T-cell (primary cell): ENCODE data around the gene ALG14. TPM values are rescaled to one million over a fixed set of nuclear protein-coding genes. Genes with fewer than 3 reads are reported as not detected.
A peak's percentile ranks its signal among the peaks of the same experiment; 100 is the strongest.

Experiments used
- ATAC-seq, 4 experiments: fragments of 200-7000 bp in 3 of 4; fragments of 150-1000 bp in 1 of 4; cut with Tn5 transposase; replicated peaks in 1 of 4; 1 replicate in 3 of 4; 2 replicates in 1 of 4; pipeline ENCODE4 v1.10.0; 2021; ENCODE audit warnings: moderate library complexity in 3 of 4, mild to moderate bottlenecking in 2 of 4, moderate number of reproducible peaks in 1 of 4
- CTCF ChIA-PET, 2 donors: fragments of 300-600 bp; sonication (Branson Sonifier 250); formaldehyde crosslinking; loops; one replicate each; lab custom pipeline; 2022; ENCODE audit warnings: antibody characterized with exemption in 2 of 2; lab: Charles Lee
- POLR2A ChIA-PET, 2 donors: fragments of 300-600 bp; sonication (Branson Sonifier 250); formaldehyde crosslinking; loops; one replicate each; lab custom pipeline; 2022; ENCODE audit warnings: antibody characterized with exemption in 2 of 2; lab: Charles Lee
- DNase-seq, 35 experiments: peaks; one replicate each; pipeline versions ENCODE4 v3.0.0 to v3.0.0-alpha.2; 2013 to 2023
- H3K27ac ChIP-seq: one replicate; pipeline ENCODE4 v1.5.1; 2013; ENCODE audit warnings: low read length
- H3K27me3 ChIP-seq, 2 experiments: replicated peaks in 1 of 2; 1 replicate in 1 of 2; 2 replicates in 1 of 2; pipeline versions ENCODE4 v1.6.1 to v1.7.0; 2013; ENCODE audit warnings: low read length in 1 of 2, mixed read lengths in 1 of 2; ENCODE audit not compliant: control insufficient read depth in 2 of 2, insufficient read depth in 2 of 2; ENCODE audit errors: extremely low read depth in 1 of 2
- H3K36me3 ChIP-seq, 2 donors: 1 replicate in 1 of 2; 2 replicates in 1 of 2; pipeline versions ENCODE4 v1.6.1 to v1.7.0; 2013; ENCODE audit warnings: low read length in 1 of 2; ENCODE audit not compliant: control insufficient read depth in 2 of 2, insufficient read depth in 1 of 2; ENCODE audit errors: extremely low read depth in 1 of 2
- H3K4me1 ChIP-seq, 2 experiments: 1 replicate in 1 of 2; 2 replicates in 1 of 2; pipeline versions ENCODE4 v1.6.1 to v1.7.0; 2013; ENCODE audit warnings: low read length in 2 of 2, mixed read lengths in 1 of 2; ENCODE audit not compliant: insufficient read depth in 2 of 2, control insufficient read depth in 1 of 2; ENCODE audit errors: extremely low read depth in 1 of 2
- H3K4me3 ChIP-seq, 2 donors: 1 replicate in 1 of 2; 2 replicates in 1 of 2; pipeline versions ENCODE4 v1.5.1 to v1.7.0; 2013; ENCODE audit warnings: mild to moderate bottlenecking in 2 of 2, low read length in 1 of 2, moderate library complexity in 1 of 2; ENCODE audit not compliant: control insufficient read depth in 1 of 2; ENCODE audit errors: extremely low read depth in 1 of 2
- H3K9me3 ChIP-seq: 2 replicates; pipeline ENCODE4 v1.7.0; 2013
- H3K27ac Mint-ChIP-seq, 2 donors: one replicate each; pipeline ENCODE4 v1.8.0; 2020 to 2021; ENCODE audit warnings: mild to moderate bottlenecking in 2 of 2, mixed read lengths in 2 of 2
- H3K27me3 Mint-ChIP-seq, 2 donors: one replicate each; pipeline ENCODE4 v1.8.0; 2021 to 2022; ENCODE audit warnings: mixed read lengths in 2 of 2
- H3K36me3 Mint-ChIP-seq: one replicate; pipeline ENCODE4 v1.8.0; 2021; ENCODE audit warnings: mixed read lengths
- H3K4me1 Mint-ChIP-seq, 3 donors: one replicate each; pipeline ENCODE4 v1.8.0; 2020 to 2022; ENCODE audit warnings: mixed read lengths in 3 of 3, mild to moderate bottlenecking in 1 of 3
- H3K4me3 Mint-ChIP-seq, 3 donors: one replicate each; pipeline ENCODE4 v1.8.0; 2020 to 2022; ENCODE audit warnings: mild to moderate bottlenecking in 3 of 3, mixed read lengths in 3 of 3, moderate library complexity in 3 of 3
- H3K9me3 Mint-ChIP-seq, 3 donors: one replicate each; pipeline ENCODE4 v1.8.0; 2020 to 2022; ENCODE audit warnings: mixed read lengths in 3 of 3
- WGBS: methylation state at CpG from one replicate; pipeline ENCODE4 v1.1.5; 2013; ENCODE audit warnings: missing lambda C conversion rate; ENCODE audit not compliant: insufficient coverage; 5-methylcytosine and 5-hydroxymethylcytosine counted together
- total RNA-seq, 35 experiments: library from RNA in 6 of 35; stranded (reverse) in 6 of 35; fragments of 120-200 nt in 1 of 35; gene quantifications; one replicate each; pipeline versions ENCODE4 v1.2.1 to v1.2.4 and lab custom pipeline; 2013 to 2026

Gene ALG14
- total RNA-seq, 5 donors from 2014 or later (not counting 1 experiment from before 2014, with no cell fraction given): 0.40 to 2.3 (median 1.7) TPM

GRCh38 chr1:94973309-94973922 lies 99.3 kb downstream of the ALG14 start:
- ChIA-PET CTCF (no interaction called here), POLR2A (no interaction called here)
- H3K4me1 Mint-ChIP-seq: no peaks in the 10 kb centered on the region
- no peak for DNase-seq
- H3K9me3 Mint-ChIP-seq: no peaks in the 10 kb centered on the region
- Histone ChIP-seq H3K9me3 (no peaks in the 10 kb centered on the region), H3K36me3 (no peaks in the 10 kb centered on the region), H3K27ac (no peak overlapping the region), H3K27me3 (no peaks in the 10 kb centered on the region), H3K4me3 (no peak overlapping the region), H3K4me1 (no peaks in the 10 kb centered on the region)
- H3K27ac Mint-ChIP-seq: no peak overlapping the region
- H3K27me3 Mint-ChIP-seq: no peaks in the 10 kb centered on the region
- ATAC-seq: no peak
- H3K4me3 Mint-ChIP-seq: no peak overlapping the region
- no peaks in the 10 kb centered on the region for H3K36me3 Mint-ChIP-seq
- whole genome bisulfite sequencing: 92% methylated on average over 4 of the region's 8 CpGs

GRCh38 chr1:94971491-94971924 lies 101.2 kb downstream of the ALG14 start:
- Mint-ChIP-seq H3K36me3 (no peaks in the 10 kb centered on the region), H3K9me3 (no peaks in the 10 kb centered on the region), H3K27me3 (no peaks in the 10 kb centered on the region), H3K4me1 (no peaks in the 10 kb centered on the region), H3K27ac (no peak overlapping the region), H3K4me3 (no peak overlapping the region)
- 83% methylated on average over 3 of the region's 6 CpGs for WGBS
- Histone ChIP-seq H3K36me3 (no peaks in the 10 kb centered on the region), H3K27ac (no peak overlapping the region), H3K4me3 (no peak overlapping the region), H3K4me1 (no peaks in the 10 kb centered on the region), H3K9me3 (no peaks in the 10 kb centered on the region), H3K27me3 (no peaks in the 10 kb centered on the region)
- POLR2A ChIA-PET: no interaction called here
- no peak for DNase-seq
- no peak for ATAC-seq
- CTCF ChIA-PET: no interaction called here

GRCh38 chr1:94970783-94971182 lies 102.0 kb downstream of the ALG14 start:
- DNase-seq: no peak
- no peak overlapping the region for H3K27ac ChIP-seq
- Mint-ChIP-seq H3K36me3 (no peaks in the 10 kb centered on the region), H3K27me3 (no peaks in the 10 kb centered on the region), H3K27ac (no peak overlapping the region), H3K9me3 (no peaks in the 10 kb centered on the region), H3K4me1 (no peaks in the 10 kb centered on the region), H3K4me3 (no peak overlapping the region)
- no peaks in the 10 kb centered on the region for H3K27me3 ChIP-seq
- H3K36me3 ChIP-seq: no peaks in the 10 kb centered on the region
- H3K9me3 ChIP-seq: no peaks in the 10 kb centered on the region
- WGBS: no CpG with 5 or more reads among the region's 2 CpGs
- ATAC-seq: no peak
- H3K4me3 ChIP-seq: no peak overlapping the region
- POLR2A ChIA-PET: no interaction called here
- CTCF ChIA-PET: no interaction called here
- H3K4me1 ChIP-seq: no peaks in the 10 kb centered on the region

GRCh38 chr1:94969137-94969536 lies 103.6 kb downstream of the ALG14 start:
- ChIA-PET POLR2A (no interaction called here), CTCF (no interaction called here)
- Mint-ChIP-seq H3K4me3 (no peak overlapping the region), H3K9me3 (no peaks in the 10 kb centered on the region), H3K27me3 (no peaks in the 10 kb centered on the region), H3K4me1 (no peaks in the 10 kb centered on the region), H3K36me3 (no peaks in the 10 kb centered on the region), H3K27ac (no peak overlapping the region)
- H3K27ac ChIP-seq: no peak overlapping the region
- DNase-seq: no peak
- no peaks in the 10 kb centered on the region for H3K9me3 ChIP-seq
- 95% methylated on average over 4 of the region's 6 CpGs for WGBS
- ATAC-seq: no peak
- no peaks in the 10 kb centered on the region for H3K36me3 ChIP-seq
- H3K4me1 ChIP-seq: no peaks in the 10 kb centered on the region
- H3K27me3 ChIP-seq: no peaks in the 10 kb centered on the region
- no peak overlapping the region for H3K4me3 ChIP-seq

GRCh38 chr1:94966033-94966432 lies 106.7 kb downstream of the ALG14 start:
- Histone ChIP-seq H3K4me3 (no peak overlapping the region), H3K4me1 (peaks cover 10 to 11% of the 10 kb centered on the region in 2 experiments), H3K36me3 (no peaks in the 10 kb centered on the region), H3K27me3 (no peaks in the 10 kb centered on the region), H3K27ac (no peak overlapping the region), H3K9me3 (no peaks in the 10 kb centered on the region)
- no peak for DNase-seq
- no peak overlapping the region for H3K27ac Mint-ChIP-seq
- peaks cover 10 to 15% (median 15%) of the 10 kb centered on the region in 3 donors for H3K4me1 Mint-ChIP-seq
- no CpG with 5 or more reads among the region's 1 CpG for WGBS
- H3K36me3 Mint-ChIP-seq: no peaks in the 10 kb centered on the region
- ChIA-PET CTCF (no interaction called here), POLR2A (no interaction called here)
- H3K4me3 Mint-ChIP-seq: no peak overlapping the region
- no peaks in the 10 kb centered on the region for H3K27me3 Mint-ChIP-seq
- ATAC-seq: no peak
- no peaks in the 10 kb centered on the region for H3K9me3 Mint-ChIP-seq

- Mint-ChIP-seq H3K9me3 (no peaks in the 10 kb centered on the region), H3K4me3 (peak overlapping the region; percentile 39 to 91 (median 41)), H3K27ac (peak overlapping the region; percentile 16 to 39), H3K4me1 (peaks cover 10 to 15% (median 15%) of the 10 kb centered on the region in 3 donors), H3K36me3 (no peaks in the 10 kb centered on the region), H3K27me3 (no peaks in the 10 kb centered on the region)
- peaks cover 10 to 11% of the 10 kb centered on the region in 2 experiments for H3K4me1 ChIP-seq
- H3K27me3 ChIP-seq: no peaks in the 10 kb centered on the region
- no peak for DNase-seq
- POLR2A ChIA-PET: no interaction called here
- H3K4me3 ChIP-seq: no peak overlapping the region
- no peaks in the 10 kb centered on the region for H3K9me3 ChIP-seq
- H3K36me3 ChIP-seq: no peaks in the 10 kb centered on the region
- CTCF ChIA-PET: no interaction called here
- 83% methylated on average over 6 of the region's 8 CpGs for WGBS
- H3K27ac ChIP-seq: no peak overlapping the region
- no peak for ATAC-seq
Measured at GRCh38 chr1:94963864-94964263, 108.9 kb downstream of the ALG14 start.
